VCaP (cell line): ENCODE data around the gene MEAK7.

Experiments
- H3K27ac ChIP-seq: fragments of 450-650 bp; 2 replicates; pipeline ENCODE4 v1.5.1; 2017
- TF ChIP-seq, protein P1 (sequence below): fragments of 450-650 bp; conservative IDR thresholded peaks from 2 replicates; pipeline ENCODE4 v1.5.1; 2017; ENCODE audit warnings: mild to moderate bottlenecking, moderate library complexity

Gene MEAK7

GRCh38 chr16:84479716-84480450, 24.6 kb downstream of the MEAK7 start:
- no peak overlapping the region for H3K27ac ChIP-seq
- TF ChIP-seq, protein P1, sequence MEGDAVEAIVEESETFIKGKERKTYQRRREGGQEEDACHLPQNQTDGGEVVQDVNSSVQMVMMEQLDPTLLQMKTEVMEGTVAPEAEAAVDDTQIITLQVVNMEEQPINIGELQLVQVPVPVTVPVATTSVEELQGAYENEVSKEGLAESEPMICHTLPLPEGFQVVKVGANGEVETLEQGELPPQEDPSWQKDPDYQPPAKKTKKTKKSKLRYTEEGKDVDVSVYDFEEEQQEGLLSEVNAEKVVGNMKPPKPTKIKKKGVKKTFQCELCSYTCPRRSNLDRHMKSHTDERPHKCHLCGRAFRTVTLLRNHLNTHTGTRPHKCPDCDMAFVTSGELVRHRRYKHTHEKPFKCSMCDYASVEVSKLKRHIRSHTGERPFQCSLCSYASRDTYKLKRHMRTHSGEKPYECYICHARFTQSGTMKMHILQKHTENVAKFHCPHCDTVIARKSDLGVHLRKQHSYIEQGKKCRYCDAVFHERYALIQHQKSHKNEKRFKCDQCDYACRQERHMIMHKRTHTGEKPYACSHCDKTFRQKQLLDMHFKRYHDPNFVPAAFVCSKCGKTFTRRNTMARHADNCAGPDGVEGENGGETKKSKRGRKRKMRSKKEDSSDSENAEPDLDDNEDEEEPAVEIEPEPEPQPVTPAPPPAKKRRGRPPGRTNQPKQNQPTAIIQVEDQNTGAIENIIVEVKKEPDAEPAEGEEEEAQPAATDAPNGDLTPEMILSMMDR, result no peak

- TF ChIP-seq, protein P1, result no peak
- no peak overlapping the region for H3K27ac ChIP-seq
Measured at GRCh38 chr16:84478172-84478947, 26.1 kb downstream of the MEAK7 start.

DNA sequence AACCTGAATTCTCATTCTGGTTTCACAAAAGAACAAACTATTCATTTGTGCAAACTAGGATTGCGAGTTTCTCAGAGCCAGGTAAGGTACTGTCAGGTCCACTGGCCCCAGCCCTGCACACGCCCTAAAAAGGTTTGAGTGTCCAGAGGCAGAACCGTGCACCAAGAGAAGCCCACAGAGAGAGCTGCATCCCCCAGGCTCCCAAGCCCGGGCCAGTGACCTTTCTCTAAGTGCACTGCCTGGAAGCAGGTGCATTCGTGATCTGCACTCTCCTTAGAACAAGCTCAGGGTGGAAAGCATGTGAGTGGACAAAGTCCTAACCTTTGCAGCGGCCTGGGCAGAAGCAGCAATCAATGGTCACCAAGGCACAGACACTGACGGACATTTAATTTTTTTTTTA, 26.8 kb downstream of the MEAK7 start:
- TF ChIP-seq, protein P1, result no peak
- H3K27ac ChIP-seq, result no peak overlapping the region

DNA sequence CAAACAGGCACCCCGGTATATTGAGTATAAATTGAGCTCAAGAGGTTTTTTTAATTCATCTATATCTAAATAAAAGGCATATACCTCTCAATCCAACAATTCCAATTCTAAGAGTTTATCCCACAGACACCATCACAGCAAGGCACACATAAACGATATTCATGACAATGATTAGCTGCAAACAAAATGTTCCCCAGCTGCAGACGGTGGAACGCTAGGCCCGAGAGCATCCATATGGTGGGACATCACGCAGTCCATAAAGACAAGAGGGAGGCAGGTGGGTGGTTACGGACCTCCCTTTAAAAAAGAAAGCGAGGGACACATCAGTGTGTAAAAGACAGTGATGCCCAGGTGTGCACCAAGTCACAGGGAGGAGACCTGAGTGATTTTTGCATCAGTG, 28.1 kb downstream of the MEAK7 start:
- H3K27ac ChIP-seq, result peak overlapping the region; percentile 44; the same call in 1 of the 2 replicates
- TF ChIP-seq, protein P1, result no peak

- H3K27ac ChIP-seq, result peak overlapping the region; percentile 44
- TF ChIP-seq, protein P1, result no peak
Measured at GRCh38 chr16:84475643-84476240, 28.7 kb downstream of the MEAK7 start.

- TF ChIP-seq, protein P1, result no peak
- no peak overlapping the region for H3K27ac ChIP-seq
Measured at GRCh38 chr16:84471966-84472365, 32.5 kb downstream of the MEAK7 start.

DNA sequence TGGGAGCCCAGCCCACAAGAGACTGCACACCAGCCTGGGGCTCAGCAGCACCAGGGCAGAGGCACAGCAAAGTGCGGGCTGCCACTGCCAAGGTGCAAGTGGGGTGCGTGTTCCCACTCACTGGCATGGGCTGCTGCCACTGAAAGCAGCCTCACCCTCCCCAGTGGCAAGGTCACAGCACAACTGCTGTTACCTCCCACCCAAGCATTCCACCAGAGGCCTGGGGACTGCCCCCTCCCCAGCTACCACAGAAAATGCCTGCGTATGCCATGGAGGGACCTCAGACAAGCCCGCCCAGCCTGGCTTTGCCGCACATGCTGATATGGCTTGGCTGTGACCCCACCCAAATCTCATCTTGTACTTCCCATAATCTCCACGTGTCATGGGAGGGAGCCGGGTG, 33.1 kb downstream of the MEAK7 start:
- H3K27ac ChIP-seq, result no peak overlapping the region
- TF ChIP-seq, protein P1, result no peak
